H1 (cell line): ENCODE data around the gene PTPRJ.

Experiments used
- JUN ChIP-seq: IDR thresholded peaks from 2 replicates; pipeline ENCODE4 v1.6.1; 2011; ENCODE audit warnings: low read depth, mild to moderate bottlenecking, improper control_type of control experiment, low read length
- RFX5 ChIP-seq: IDR thresholded peaks from 2 replicates; pipeline ENCODE4 v1.6.1; 2011; ENCODE audit warnings: low read depth, low read length, improper control_type of control experiment, borderline replicate concordance
- TAF1 ChIP-seq: IDR thresholded peaks from 2 replicates; pipeline ENCODE4 v1.6.1; 2011; ENCODE audit warnings: mild to moderate bottlenecking, low read depth, low read length
- TF ChIP-seq, protein P1 (sequence below): IDR thresholded peaks from 2 replicates; pipeline ENCODE4 v1.6.1; 2012; ENCODE audit warnings: inconsistent platforms

GRCh38 chr11:48123934-48124755, 143.8 kb downstream of the PTPRJ start:
- TF ChIP-seq JUN = no peak
- no peak for TF ChIP-seq RFX5
- TF ChIP-seq, protein P1, sequence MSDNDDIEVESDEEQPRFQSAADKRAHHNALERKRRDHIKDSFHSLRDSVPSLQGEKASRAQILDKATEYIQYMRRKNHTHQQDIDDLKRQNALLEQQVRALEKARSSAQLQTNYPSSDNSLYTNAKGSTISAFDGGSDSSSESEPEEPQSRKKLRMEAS = no peak
- no peak for TF ChIP-seq TAF1
